Stimulated activated CD4-positive, alpha-beta T cell treated with anti-CD3 and anti-CD28 coated beads, Interleukin-12 subunit alpha, Interleukin-12 subunit beta, amount 100 ng/mL, for 4 hours (primary cell): ENCODE measurements around the gene USH2A.
"Not testable (repeated sequence)": the region's sequence is repeated elsewhere in the genome, so short reads cannot be mapped to it uniquely, and the experiment has no call there.

ENCODE experiments used
- DNase-seq: peaks from one replicate; pipeline ENCODE4 v3.0.0-alpha.2; 2020

Gene USH2A

GRCh38 chr1:216193839-216194443 is 229.3 kb downstream of the USH2A start:
- no peak for DNase-seq

- no peak for DNase-seq
These were observed 232.8 kb downstream of the USH2A start for GRCh38 chr1:216190438-216190837.

GRCh38 chr1:216186816-216187215 is 236.4 kb downstream of the USH2A start:
- no peak for DNase-seq

GRCh38 chr1:216186141-216186540 is 237.1 kb downstream of the USH2A start:
- no peak for DNase-seq

- no peak for DNase-seq
These were observed 239.0 kb downstream of the USH2A start for GRCh38 chr1:216184126-216184680.

GRCh38 chr1:216183454-216183853 is 239.8 kb downstream of the USH2A start:
- no peak for DNase-seq

GRCh38 chr1:216183007-216183406 is 240.2 kb downstream of the USH2A start:
- no peak for DNase-seq

- DNase-seq = no peak
These were observed 241.7 kb downstream of the USH2A start for GRCh38 chr1:216181590-216181989.

GRCh38 chr1:216178281-216178680 is 245.0 kb downstream of the USH2A start:
- no peak for DNase-seq

- DNase-seq = no peak
These were observed 246.3 kb downstream of the USH2A start for GRCh38 chr1:216176970-216177369.

- no peak for DNase-seq
These were observed 247.5 kb downstream of the USH2A start for GRCh38 chr1:216175714-216176113.

GRCh38 chr1:216173376-216173995 is 249.8 kb downstream of the USH2A start:
- DNase-seq = no peak

GRCh38 chr1:216169351-216169750 is 253.9 kb downstream of the USH2A start:
- DNase-seq = no peak

GRCh38 chr1:216168546-216168945 is 254.7 kb downstream of the USH2A start:
- no peak for DNase-seq

GRCh38 chr1:216154063-216154462 is 269.2 kb downstream of the USH2A start:
- DNase-seq = no peak

GRCh38 chr1:216153130-216153529 is 270.1 kb downstream of the USH2A start:
- no peak for DNase-seq

- DNase-seq = not testable (repeated sequence)
These were observed 277.7 kb downstream of the USH2A start for GRCh38 chr1:216145451-216146018.

- no peak for DNase-seq
These were observed 278.4 kb downstream of the USH2A start for GRCh38 chr1:216144661-216145450.

GRCh38 chr1:216142921-216143320 is 280.3 kb downstream of the USH2A start:
- no peak for DNase-seq

- DNase-seq = no peak
These were observed 282.3 kb downstream of the USH2A start for GRCh38 chr1:216140730-216141524.

GRCh38 chr1:216124192-216124781 is 299.0 kb downstream of the USH2A start:
- no peak for DNase-seq
